OCI-LY7 (cell line): ENCODE data around the gene WBP4. TPM values are rescaled to one million over a fixed set of nuclear protein-coding genes. Genes with fewer than 3 reads are reported as not detected.

Experiments used
- BruUV-seq: library from RNA; stranded (reverse); fragments of 400-500 nt; replicated peaks from 2 replicates; lab custom pipeline; 2021; lab: Mats Ljungman, UMichigan
- CTCF ChIA-PET: fragments of 300-600 bp; sonication (Branson Sonifier 250); formaldehyde crosslinking; loops from one replicate; lab custom pipeline; 2022; ENCODE audit warnings: antibody characterized with exemption; ENCODE audit not compliant: unreplicated experiment; lab: Charles Lee
- POLR2A ChIA-PET: fragments of 300-600 bp; sonication (Branson Sonifier 250); formaldehyde crosslinking; loops from one replicate; lab custom pipeline; 2022; ENCODE audit warnings: antibody characterized with exemption; lab: Charles Lee
- DNase-seq: peaks from one replicate; pipeline ENCODE4 v3.0.0-alpha.2; 2015; ENCODE audit warnings: low spot score
- H2AFZ ChIP-seq: fragments of 200-600 bp; sonication (generic), shearing (Covaris generic); 2 replicates; pipeline ENCODE4 v1.6.1; 2014; ENCODE audit warnings: mild to moderate bottlenecking, antibody characterized with exemption, low read length, moderate library complexity
- H3K27ac ChIP-seq: fragments of 200-600 bp; sonication (generic); 2 replicates; pipeline ENCODE4 v1.5.1; 2014; ENCODE audit warnings: mixed run types, low read depth, mild to moderate bottlenecking, moderate library complexity, low read length, inconsistent platforms; ENCODE audit not compliant: poor library complexity, severe bottlenecking
- H3K36me3 ChIP-seq: fragments of 200-600 bp; sonication (generic); 2 replicates; pipeline ENCODE4 v1.6.1; 2014; ENCODE audit warnings: mild to moderate bottlenecking, antibody characterized with exemption, low read length, moderate library complexity, mixed read lengths; ENCODE audit not compliant: insufficient read depth
- H3K4me1 ChIP-seq: fragments of 200-600 bp; sonication (generic); 2 replicates; pipeline ENCODE4 v1.5.1; 2014; ENCODE audit warnings: mild to moderate bottlenecking, low read length; ENCODE audit not compliant: insufficient read depth, poor library complexity, severe bottlenecking
- H3K4me2 ChIP-seq: fragments of 200-600 bp; sonication (generic); 2 replicates; pipeline ENCODE4 v1.6.1; 2014; ENCODE audit warnings: mild to moderate bottlenecking, low read length
- H3K4me3 ChIP-seq: fragments of 200-600 bp; sonication (generic); 2 replicates; pipeline ENCODE4 v1.5.1; 2014; ENCODE audit warnings: mild to moderate bottlenecking, low read depth, low read length; ENCODE audit not compliant: poor library complexity, severe bottlenecking
- H3K79me2 ChIP-seq: fragments of 200-600 bp; sonication (generic); 2 replicates; pipeline ENCODE4 v1.6.1; 2016; ENCODE audit warnings: low read depth, mild to moderate bottlenecking, low read length, moderate library complexity, mixed read lengths; ENCODE audit not compliant: insufficient read depth
- H3K9me2 ChIP-seq: fragments of 200-600 bp; sonication (generic); 2 replicates; pipeline ENCODE4 v1.6.1; 2016; ENCODE audit warnings: mild to moderate bottlenecking, low read length, mixed read lengths; ENCODE audit not compliant: insufficient read depth
- H3K9me3 ChIP-seq: fragments of 200-600 bp; sonication (generic); 2 replicates; pipeline ENCODE4 v1.6.1; 2014; ENCODE audit warnings: mild to moderate bottlenecking, mixed run types, low read length, mixed read lengths
- H4K20me1 ChIP-seq: fragments of 200-600 bp; sonication (generic); 2 replicates; pipeline ENCODE4 v1.6.1; 2014; ENCODE audit warnings: mild to moderate bottlenecking, antibody characterized with exemption, low read length, moderate library complexity, mixed read lengths; ENCODE audit not compliant: insufficient read depth
- CTCF ChIP-seq: fragments of 200-600 bp; sonication (generic); conservative IDR thresholded peaks from 2 replicates; pipeline ENCODE4 v1.5.1; 2014; ENCODE audit warnings: mild to moderate bottlenecking, antibody characterized with exemption, low read length, moderate library complexity, mixed read lengths
- EZH2phosphoT487 ChIP-seq: fragments of 200-600 bp; sonication (generic); IDR thresholded peaks from 2 replicates; pipeline ENCODE4 v1.6.1; 2018; ENCODE audit warnings: low read depth, borderline replicate concordance, mild to moderate bottlenecking, mixed run types, antibody characterized with exemption, low read length, moderate library complexity, mixed read lengths
- intact Hi-C: fragments of 100-400 bp; cut with micrococcal nuclease; formaldehyde crosslinking; loops from one replicate; pipeline ENCODE4 v1.10.0; 2022; ENCODE audit not compliant: unreplicated experiment
- total RNA-seq, 2 experiments: library from RNA; depleted of rRNA in 1 of 2; stranded (reverse); fragments of >200 nt in 1 of 2; shearing (Covaris generic) in 1 of 2; gene quantifications; 2 replicates each; pipeline ENCODE4 v1.2.3, GENCODE V29; 2014 to 2022

Gene WBP4
- total RNA-seq, 2 experiments from 2014 or later = 5.9 to 7.3 TPM

- Histone ChIP-seq H3K9me2 (no peaks in the 10 kb centered on the region), H3K36me3 (peaks cover 19% of the 10 kb centered on the region), H3K4me2 (peak overlapping the region; percentile 86), H4K20me1 (no peaks in the 10 kb centered on the region), H3K4me3 (peak overlapping the region; percentile 74), H3K79me2 (peaks cover 80% of the 10 kb centered on the region), H3K9me3 (no peaks in the 10 kb centered on the region), H3K4me1 (peaks cover 54% of the 10 kb centered on the region), H2AFZ (peak overlapping the region; percentile 70; the same call in 1 of the 2 replicates), H3K27ac (peak overlapping the region; percentile 83)
- ChIA-PET POLR2A (interaction anchor here (0.6 to 3.0 kb wide), 14 partner anchors 10 to 400 kb away, joined by 3 to 23 read pairs (median 4); partner anchors contain the start of gene ELF1), CTCF (interaction anchor here (0.7 kb wide), 1 partner anchor 86 kb away, joined by 3 read pairs; no protein-coding TSS in a partner anchor)
- peak; percentile 86 for DNase-seq
- intact Hi-C loops = loop anchor here (1.0 to 5.0 kb wide), 8 partner anchors 41 to 442 kb away; partner anchors contain the start of genes ELF1, KBTBD6 and NAA16
- TF ChIP-seq EZH2phosphoT487 (no peak), CTCF (no peak)
- BruUV-seq = no TSS peak
Observed at GRCh38 chr13:41060724-41061074, 610 bp upstream of the WBP4 start.

- no peak for DNase-seq
- peaks cover 33% of the 10 kb centered on the region for H3K36me3 ChIP-seq
- H3K27ac ChIP-seq = peak overlapping the region; percentile 83
- CTCF ChIA-PET = no interaction called here
- peaks cover 65% of the 10 kb centered on the region for H3K79me2 ChIP-seq
- H3K4me3 ChIP-seq = peak overlapping the region; percentile 74
- H3K9me2 ChIP-seq = no peaks in the 10 kb centered on the region
- peak overlapping the region; percentile 53 for H2AFZ ChIP-seq
- peaks cover 40% of the 10 kb centered on the region for H3K4me1 ChIP-seq
- BruUV-seq = TSS peak; percentile 60
- no peaks in the 10 kb centered on the region for H3K9me3 ChIP-seq
- H3K4me2 ChIP-seq = peak overlapping the region; percentile 86
- intact Hi-C loops = loop anchor here (2.0 to 5.0 kb wide), 6 partner anchors 79 to 440 kb away; partner anchors contain the start of gene NAA16
- POLR2A ChIA-PET = interaction anchor here (1.2 to 1.5 kb wide), 2 partner anchors 8 to 398 kb away, joined by 4 to 5 read pairs; no protein-coding TSS in a partner anchor
- no peak for TF ChIP-seq CTCF
- TF ChIP-seq EZH2phosphoT487 = no peak
- H4K20me1 ChIP-seq = no peaks in the 10 kb centered on the region
Observed at GRCh38 chr13:41061914-41062837, 867 bp downstream of the WBP4 start.
